Smooth muscle cell (in vitro differentiated cells): ENCODE data around the gene CNDP2. TPM values are rescaled to one million over a fixed set of nuclear protein-coding genes. Genes with fewer than 3 reads are reported as not detected.

Source experiments
- DNase-seq: peaks from one replicate; lab custom pipeline; 2025; ENCODE audit not compliant: unreplicated experiment; lab: John Stamatoyannopoulos, UW
- H2AFZ ChIP-seq: fragments of 200-600 bp; sonication (generic); 2 replicates; pipeline ENCODE4 v1.6.0; 2016; ENCODE audit warnings: antibody characterized with exemption, low read depth, mild to moderate bottlenecking
- H3F3A ChIP-seq: fragments of 200-600 bp; sonication (generic); 2 replicates; pipeline ENCODE4 v1.6.0; 2017; ENCODE audit warnings: antibody characterized with exemption, low read depth
- H3K27ac ChIP-seq: fragments of 200-600 bp; sonication (generic); 2 replicates; pipeline ENCODE4 v1.5.1; 2016; ENCODE audit warnings: low read depth, mild to moderate bottlenecking
- H3K27me3 ChIP-seq: fragments of 200-600 bp; sonication (generic); 2 replicates; pipeline ENCODE4 v1.6.1; 2016; ENCODE audit warnings: low read depth, mild to moderate bottlenecking
- H3K36me3 ChIP-seq: fragments of 200-600 bp; sonication (generic); 2 replicates; pipeline ENCODE4 v1.5.1; 2016; ENCODE audit warnings: low read depth
- H3K4me1 ChIP-seq: fragments of 200-600 bp; sonication (generic); 2 replicates; pipeline ENCODE4 v1.5.1; 2016; ENCODE audit warnings: low read depth
- H3K4me2 ChIP-seq: fragments of 200-600 bp; sonication (generic); 2 replicates; pipeline ENCODE4 v1.6.0; 2016; ENCODE audit warnings: mild to moderate bottlenecking
- H3K4me3 ChIP-seq: fragments of 200-600 bp; sonication (generic); 2 replicates; pipeline ENCODE4 v1.5.1; 2016; ENCODE audit warnings: mild to moderate bottlenecking
- H3K79me2 ChIP-seq: fragments of 200-600 bp; sonication (generic); 2 replicates; pipeline ENCODE4 v1.6.0; 2016; ENCODE audit warnings: low read depth, mild to moderate bottlenecking
- H3K9ac ChIP-seq: fragments of 200-600 bp; sonication (generic); 2 replicates; pipeline ENCODE4 v1.6.0; 2016; ENCODE audit warnings: low read depth
- H3K9me3 ChIP-seq: fragments of 200-600 bp; sonication (generic); replicated peaks from 2 replicates; pipeline ENCODE4 v1.5.1; 2016; ENCODE audit warnings: low read depth
- H4K20me1 ChIP-seq: fragments of 200-600 bp; sonication (generic); 2 replicates; pipeline ENCODE4 v1.6.0; 2016; ENCODE audit warnings: low read depth
- WGBS: methylation state at CpG from one replicate; pipeline ENCODE4 v1.1.7; 2016; ENCODE audit warnings: low lambda C conversion rate; 5-methylcytosine and 5-hydroxymethylcytosine counted together
- polyA plus RNA-seq: library from polyadenylated mRNA; unstranded; fragments of >200 nt; fragmentation: Nextera tagmentation; extraction: Ambion mirVana; gene quantifications from 2 replicates; pipeline ENCODE4 v1.2.1, GENCODE V29; 2016
- total RNA-seq: library from RNA; depleted of rRNA; stranded (reverse); fragments of >200 nt; gene quantifications from 2 replicates; pipeline ENCODE4 v1.2.3, GENCODE V29; 2014
- TF ChIP-seq, protein P1 (sequence below): fragments of 200-600 bp; sonication (generic); IDR thresholded peaks from 2 replicates; pipeline ENCODE4 v1.5.1; 2017; ENCODE audit warnings: borderline replicate concordance, mild to moderate bottlenecking, antibody characterized with exemption; ENCODE audit not compliant: insufficient read depth, poor library complexity, severe bottlenecking

The CNDP2 gene
- total and polyA plus RNA-seq, 2 experiments from 2014 or later, result 48.0 to 64.1 TPM

DNA sequence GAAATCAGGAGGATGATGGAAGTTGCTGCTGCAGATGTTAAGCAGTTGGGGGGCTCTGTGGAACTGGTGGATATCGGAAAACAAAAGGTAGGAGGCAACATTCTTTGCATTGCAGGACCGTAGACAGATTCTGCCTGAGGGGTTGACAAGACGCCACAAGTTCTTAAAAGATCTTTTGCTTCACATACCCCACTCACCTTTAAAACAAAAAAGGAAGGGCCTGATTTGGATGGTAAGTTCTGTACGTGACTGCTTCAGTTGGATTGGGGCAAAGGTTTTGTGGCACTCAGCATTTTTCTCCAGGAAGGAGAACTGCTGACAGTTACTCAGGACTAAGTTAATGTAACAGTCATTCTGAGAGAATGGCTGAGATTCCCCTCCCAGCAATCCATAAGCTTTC, 5.2 kb downstream of the CNDP2 start:
- TF ChIP-seq, protein P1, sequence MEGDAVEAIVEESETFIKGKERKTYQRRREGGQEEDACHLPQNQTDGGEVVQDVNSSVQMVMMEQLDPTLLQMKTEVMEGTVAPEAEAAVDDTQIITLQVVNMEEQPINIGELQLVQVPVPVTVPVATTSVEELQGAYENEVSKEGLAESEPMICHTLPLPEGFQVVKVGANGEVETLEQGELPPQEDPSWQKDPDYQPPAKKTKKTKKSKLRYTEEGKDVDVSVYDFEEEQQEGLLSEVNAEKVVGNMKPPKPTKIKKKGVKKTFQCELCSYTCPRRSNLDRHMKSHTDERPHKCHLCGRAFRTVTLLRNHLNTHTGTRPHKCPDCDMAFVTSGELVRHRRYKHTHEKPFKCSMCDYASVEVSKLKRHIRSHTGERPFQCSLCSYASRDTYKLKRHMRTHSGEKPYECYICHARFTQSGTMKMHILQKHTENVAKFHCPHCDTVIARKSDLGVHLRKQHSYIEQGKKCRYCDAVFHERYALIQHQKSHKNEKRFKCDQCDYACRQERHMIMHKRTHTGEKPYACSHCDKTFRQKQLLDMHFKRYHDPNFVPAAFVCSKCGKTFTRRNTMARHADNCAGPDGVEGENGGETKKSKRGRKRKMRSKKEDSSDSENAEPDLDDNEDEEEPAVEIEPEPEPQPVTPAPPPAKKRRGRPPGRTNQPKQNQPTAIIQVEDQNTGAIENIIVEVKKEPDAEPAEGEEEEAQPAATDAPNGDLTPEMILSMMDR, result no peak
- peaks cover 5% of the 10 kb centered on the region for H3F3A ChIP-seq
- H3K4me2 ChIP-seq, result peak overlapping the region; percentile 51
- peaks cover 3% of the 10 kb centered on the region for H3K36me3 ChIP-seq
- peaks cover 12% of the 10 kb centered on the region for H4K20me1 ChIP-seq
- no peak overlapping the region for H3K9ac ChIP-seq
- 62% methylated on average over 4 of the region's 4 CpGs for WGBS
- peak overlapping the region; percentile 31 for H3K4me3 ChIP-seq
- no peak for DNase-seq
- no peaks in the 10 kb centered on the region for H3K4me1 ChIP-seq
- no peaks in the 10 kb centered on the region for H3K27me3 ChIP-seq
- H2AFZ ChIP-seq, result no peak overlapping the region
- H3K27ac ChIP-seq, result peak overlapping the region; percentile 70
- no peaks in the 10 kb centered on the region for H3K9me3 ChIP-seq
- H3K79me2 ChIP-seq, result peaks cover 20% of the 10 kb centered on the region

DNA sequence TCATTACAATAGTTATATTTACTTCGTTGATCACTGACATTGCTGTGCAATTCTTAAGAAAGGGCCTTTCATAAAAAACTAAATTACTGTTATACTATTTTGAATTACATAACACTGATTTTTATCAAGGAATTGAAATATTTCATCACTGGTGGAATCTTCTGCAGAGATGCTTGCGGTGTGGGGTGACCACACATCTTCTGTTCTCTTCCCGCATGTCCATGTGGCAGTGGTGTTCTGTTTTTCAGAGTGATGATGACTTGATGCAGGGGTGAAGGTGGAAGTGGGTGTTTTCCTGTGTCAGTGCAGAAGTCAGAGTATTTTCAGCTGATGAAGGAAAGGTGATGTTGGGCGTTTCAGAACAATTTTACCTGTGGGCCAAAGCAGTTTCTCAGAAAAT, 7.0 kb downstream of the CNDP2 start:
- peaks cover 11% of the 10 kb centered on the region for H3K79me2 ChIP-seq
- H3K4me2 ChIP-seq, result no peak overlapping the region
- WGBS, result 84% methylated on average over 4 of the region's 4 CpGs
- no peak overlapping the region for H3K27ac ChIP-seq
- peaks cover 5% of the 10 kb centered on the region for H3F3A ChIP-seq
- H3K27me3 ChIP-seq, result no peaks in the 10 kb centered on the region
- H3K36me3 ChIP-seq, result peaks cover 3% of the 10 kb centered on the region
- no peak overlapping the region for H3K4me3 ChIP-seq
- TF ChIP-seq, protein P1, result no peak
- no peak overlapping the region for H3K9ac ChIP-seq
- no peak overlapping the region for H2AFZ ChIP-seq
- H3K4me1 ChIP-seq, result no peaks in the 10 kb centered on the region
- DNase-seq, result no peak
- peaks cover 19% of the 10 kb centered on the region for H4K20me1 ChIP-seq
- no peaks in the 10 kb centered on the region for H3K9me3 ChIP-seq

DNA sequence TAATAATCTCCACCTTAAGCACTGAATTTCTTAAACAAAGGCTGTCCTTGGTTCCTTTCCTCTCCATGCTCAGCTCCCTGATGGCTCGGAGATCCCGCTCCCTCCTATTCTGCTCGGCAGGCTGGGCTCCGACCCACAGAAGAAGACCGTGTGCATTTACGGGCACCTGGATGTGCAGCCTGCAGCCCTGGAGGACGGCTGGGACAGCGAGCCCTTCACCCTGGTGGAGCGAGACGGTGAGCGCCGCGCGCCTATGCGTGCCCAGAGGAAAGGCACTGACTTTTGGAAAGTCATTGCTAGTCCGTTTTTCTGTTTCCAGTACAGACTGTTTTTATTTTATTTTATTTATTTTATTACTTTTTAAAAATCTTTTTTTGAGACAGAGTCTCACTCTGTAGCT, 9.6 kb downstream of the CNDP2 start:
- WGBS, result 96% methylated on average over 16 of the region's 16 CpGs
- H3K9me3 ChIP-seq, result no peaks in the 10 kb centered on the region
- no peaks in the 10 kb centered on the region for H3K36me3 ChIP-seq
- no peaks in the 10 kb centered on the region for H3K27me3 ChIP-seq
- no peaks in the 10 kb centered on the region for H3K79me2 ChIP-seq
- H3F3A ChIP-seq, result no peaks in the 10 kb centered on the region
- H4K20me1 ChIP-seq, result peaks cover 16% of the 10 kb centered on the region
- DNase-seq, result no peak
- H3K27ac ChIP-seq, result no peak overlapping the region
- H3K4me3 ChIP-seq, result no peak overlapping the region
- H3K9ac ChIP-seq, result no peak overlapping the region
- H3K4me1 ChIP-seq, result no peaks in the 10 kb centered on the region
- no peak overlapping the region for H3K4me2 ChIP-seq
- H2AFZ ChIP-seq, result no peak overlapping the region
- TF ChIP-seq, protein P1, result no peak

DNA sequence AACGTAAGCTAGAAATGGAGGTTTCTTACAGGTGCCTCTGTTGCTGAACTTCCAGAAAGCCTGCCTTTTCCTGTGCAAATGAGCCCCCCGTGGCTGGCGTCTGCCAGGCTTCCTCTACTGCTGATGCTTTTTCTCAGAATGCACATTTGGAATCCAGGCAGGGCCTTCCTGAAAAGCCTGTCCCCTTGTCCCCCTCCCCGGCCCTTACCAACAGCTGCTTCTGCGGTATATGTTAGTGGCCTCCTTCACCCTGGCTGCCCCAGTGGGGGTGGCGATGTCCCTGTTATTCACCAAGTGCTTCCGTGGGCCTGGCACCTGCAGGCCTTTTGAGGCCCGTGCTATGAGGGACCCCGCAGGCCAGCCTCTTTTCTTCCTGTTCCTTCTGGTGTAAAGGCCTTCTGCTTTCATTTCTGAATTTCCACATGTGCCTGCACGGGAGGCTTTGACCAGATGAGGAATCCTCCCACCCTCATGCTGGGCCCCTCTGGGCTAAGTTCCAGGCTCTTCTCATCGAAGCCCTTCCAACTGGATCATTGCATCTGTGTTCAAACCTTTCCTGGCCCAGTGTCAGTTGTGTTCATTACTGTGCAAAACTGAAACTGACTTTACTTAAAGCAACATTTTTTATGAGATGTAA, 10.4 kb downstream of the CNDP2 start:
- TF ChIP-seq, protein P1, result no peak
- H3K36me3 ChIP-seq, result no peaks in the 10 kb centered on the region
- peaks cover 16% of the 10 kb centered on the region for H4K20me1 ChIP-seq
- no peak overlapping the region for H3K4me2 ChIP-seq
- H3F3A ChIP-seq, result no peaks in the 10 kb centered on the region
- H3K9ac ChIP-seq, result no peak overlapping the region
- no peaks in the 10 kb centered on the region for H3K79me2 ChIP-seq
- H3K9me3 ChIP-seq, result no peaks in the 10 kb centered on the region
- no peak overlapping the region for H3K4me3 ChIP-seq
- WGBS, result 90% methylated on average over 11 of the region's 11 CpGs
- H3K4me1 ChIP-seq, result no peaks in the 10 kb centered on the region
- H3K27ac ChIP-seq, result no peak overlapping the region
- DNase-seq, result no peak
- H3K27me3 ChIP-seq, result no peaks in the 10 kb centered on the region
- H2AFZ ChIP-seq, result no peak overlapping the region
